Measurements from ENCODE around the gene MAP3K9. TPM values are rescaled to one million over a fixed set of nuclear protein-coding genes. Genes with fewer than 3 reads are reported as not detected.

MAP3K9 gene
- polyA plus RNA-seq, 1 donor from 2014 or later: 5.3 TPM

DNA sequence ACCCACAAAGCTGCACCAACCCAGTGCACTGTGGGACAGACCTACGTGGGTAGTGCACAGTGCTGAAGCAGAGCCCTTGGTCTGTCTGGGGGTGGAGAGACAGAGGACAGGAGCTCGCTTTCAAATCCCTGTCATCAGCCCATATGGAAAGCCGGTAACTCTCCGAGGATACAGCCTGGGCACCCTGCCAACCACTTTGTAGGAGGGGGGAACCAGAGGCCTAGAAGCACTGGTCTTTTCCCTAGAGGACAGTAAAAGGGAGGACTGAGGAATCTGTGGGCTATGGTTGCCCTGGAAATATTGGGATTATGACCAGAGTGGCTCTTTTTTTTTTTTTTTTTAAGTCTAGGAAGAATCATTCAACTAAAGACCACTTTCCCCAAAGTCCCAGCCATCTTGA, 74.3 kb downstream of the MAP3K9 start:
- no peak overlapping the region for H3K27ac Mint-ChIP-seq
- no peaks in the 10 kb centered on the region for H3K4me1 Mint-ChIP-seq
- H3K9me3 Mint-ChIP-seq: no peaks in the 10 kb centered on the region
- H3K27me3 Mint-ChIP-seq: no peaks in the 10 kb centered on the region
- no peak overlapping the region for H3K4me3 Mint-ChIP-seq
- peaks cover 12% of the 10 kb centered on the region for H3K36me3 Mint-ChIP-seq

DNA sequence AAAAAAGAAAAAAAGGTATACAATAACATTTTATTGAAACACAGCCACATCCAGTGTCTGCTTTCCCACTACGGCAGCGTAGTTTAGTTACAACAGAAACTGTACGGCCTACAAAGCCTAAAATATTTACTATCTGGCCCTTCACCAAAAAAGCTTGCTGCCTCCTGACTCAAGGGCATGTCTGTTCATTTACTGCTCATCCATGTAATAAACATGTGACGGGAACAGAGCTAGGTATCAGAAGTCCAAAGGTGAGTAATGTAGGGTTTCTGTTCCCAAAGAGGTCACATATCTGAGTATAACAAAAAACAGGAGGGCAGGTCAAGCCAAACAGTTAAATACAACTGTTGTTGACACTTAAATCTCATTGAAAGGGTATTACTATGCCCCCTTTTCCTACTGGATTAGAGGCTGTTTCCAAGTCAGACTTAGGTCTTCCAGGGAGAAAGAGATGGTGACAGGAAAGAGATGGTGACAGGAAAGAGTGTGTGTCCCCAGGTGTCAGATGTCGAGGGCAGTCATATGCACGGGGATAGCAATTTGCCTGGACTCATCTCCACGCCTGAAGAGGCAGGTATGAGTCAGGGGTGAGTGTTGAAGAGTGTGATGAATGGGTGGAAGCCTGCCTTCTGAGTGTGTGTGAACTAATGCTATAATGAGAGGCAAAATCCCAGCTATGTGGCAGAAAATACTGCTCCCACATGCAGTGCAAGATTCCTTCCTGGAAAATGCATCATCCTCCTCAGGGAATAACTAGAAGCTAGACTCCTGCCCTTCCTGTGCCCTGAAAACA, 77.7 kb downstream of the MAP3K9 start:
- Mint-ChIP-seq H3K9me3 (no peaks in the 10 kb centered on the region), H3K27me3 (no peaks in the 10 kb centered on the region), H3K36me3 (peaks cover 13% of the 10 kb centered on the region), H3K4me3 (no peak overlapping the region), H3K4me1 (peaks cover 6 to 10% (median 10%) of the 10 kb centered on the region in 3 donors), H3K27ac (no peak overlapping the region)

DNA sequence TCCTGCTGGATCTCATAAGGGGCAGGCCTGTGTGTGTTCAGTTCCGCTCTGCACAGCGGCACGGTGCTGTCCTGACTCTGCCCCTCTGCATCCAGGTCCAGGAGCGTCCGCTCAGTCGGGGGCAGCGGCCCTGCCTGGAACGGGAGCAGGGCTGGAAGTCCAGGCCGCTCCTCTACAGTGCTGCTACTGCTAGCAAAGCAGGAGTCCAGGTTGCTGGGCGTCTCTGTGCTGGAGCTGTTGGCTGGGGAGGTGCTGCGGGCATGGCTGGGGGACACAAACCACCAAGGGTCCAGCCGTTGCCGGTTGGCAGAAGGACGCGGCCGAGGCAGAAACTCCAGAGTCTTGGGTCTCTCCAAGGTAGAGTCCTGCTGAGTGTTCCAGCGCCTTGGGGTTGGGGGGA, 78.9 kb downstream of the MAP3K9 start:
- peaks cover 13% of the 10 kb centered on the region for H3K36me3 Mint-ChIP-seq

DNA sequence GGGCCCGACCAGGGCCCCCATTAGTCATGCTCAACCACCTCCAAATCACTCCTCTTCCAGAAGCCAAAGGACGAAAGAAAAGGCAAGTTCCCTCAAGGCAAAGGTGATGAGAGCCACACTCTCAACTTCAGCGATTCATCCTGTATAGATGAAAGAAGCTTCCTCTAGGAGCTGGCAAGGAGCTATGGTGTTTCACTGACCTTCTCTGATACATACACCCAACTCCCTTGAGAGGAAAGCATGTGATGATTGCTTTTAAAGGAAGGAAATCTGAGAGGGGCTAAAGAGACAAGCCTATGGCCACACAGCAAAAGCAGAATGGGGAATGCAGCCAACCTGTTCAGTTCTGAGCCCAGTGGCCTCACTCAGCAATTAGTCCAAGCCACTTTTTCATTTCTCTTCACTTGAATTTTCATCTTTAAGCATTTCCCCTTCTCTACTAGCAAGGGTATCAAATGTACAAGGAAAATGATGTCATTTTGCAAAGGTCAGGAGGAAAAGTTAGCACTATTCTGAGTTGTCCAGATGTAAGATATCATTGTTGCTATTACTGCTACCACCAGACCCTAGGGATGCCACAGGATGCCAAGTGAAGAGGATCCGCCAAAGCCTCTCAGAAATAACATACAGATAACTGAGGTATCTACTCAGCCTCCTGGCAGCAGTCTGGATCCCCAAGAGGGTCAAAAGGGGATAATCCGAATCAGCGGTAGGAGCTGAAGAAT, 82.5 kb downstream of the MAP3K9 start:
- H3K4me1 Mint-ChIP-seq: peaks cover 9 to 19% (median 14%) of the 10 kb centered on the region in 3 donors
- H3K27ac Mint-ChIP-seq: peak overlapping the region in 1 of 3 donors; percentile 26
- H3K36me3 Mint-ChIP-seq: peaks cover 5% of the 10 kb centered on the region
- H3K9me3 Mint-ChIP-seq: no peaks in the 10 kb centered on the region
- no peak overlapping the region for H3K4me3 Mint-ChIP-seq
- no peaks in the 10 kb centered on the region for H3K27me3 Mint-ChIP-seq

More for the DNA sequence above, 78.9 kb downstream of the MAP3K9 start:
- H3K27ac Mint-ChIP-seq: no peak overlapping the region
- H3K9me3 Mint-ChIP-seq: no peaks in the 10 kb centered on the region
- H3K27me3 Mint-ChIP-seq: no peaks in the 10 kb centered on the region
- no peak overlapping the region for H3K4me3 Mint-ChIP-seq
- H3K4me1 Mint-ChIP-seq: peaks cover 9 to 19% (median 14%) of the 10 kb centered on the region in 3 donors

DNA sequence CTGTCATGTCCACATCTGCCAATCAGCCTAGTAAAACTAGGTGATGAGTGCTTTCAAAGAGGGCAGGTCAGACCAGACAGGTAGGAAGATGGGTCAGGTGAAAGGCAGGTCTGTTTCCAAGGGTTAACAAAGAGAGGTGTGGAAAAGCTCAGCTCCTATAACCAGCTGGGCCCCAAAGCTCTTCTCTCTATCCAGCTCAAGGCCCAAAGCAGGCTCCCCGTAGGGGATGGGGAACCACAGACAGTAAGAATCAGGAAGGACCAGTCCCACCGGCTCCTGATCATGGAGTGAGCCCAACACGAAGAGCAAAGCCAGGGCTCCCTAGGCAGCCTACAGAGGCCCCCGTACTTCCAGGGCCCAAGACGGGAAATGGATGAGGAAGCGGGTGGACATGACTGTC, 84.4 kb downstream of the MAP3K9 start:
- Mint-ChIP-seq H3K27me3 (no peaks in the 10 kb centered on the region), H3K9me3 (no peaks in the 10 kb centered on the region), H3K27ac (no peak overlapping the region), H3K4me3 (no peak overlapping the region), H3K36me3 (peaks cover 1% of the 10 kb centered on the region), H3K4me1 (peaks cover 9 to 19% (median 14%) of the 10 kb centered on the region in 3 donors)

DNA sequence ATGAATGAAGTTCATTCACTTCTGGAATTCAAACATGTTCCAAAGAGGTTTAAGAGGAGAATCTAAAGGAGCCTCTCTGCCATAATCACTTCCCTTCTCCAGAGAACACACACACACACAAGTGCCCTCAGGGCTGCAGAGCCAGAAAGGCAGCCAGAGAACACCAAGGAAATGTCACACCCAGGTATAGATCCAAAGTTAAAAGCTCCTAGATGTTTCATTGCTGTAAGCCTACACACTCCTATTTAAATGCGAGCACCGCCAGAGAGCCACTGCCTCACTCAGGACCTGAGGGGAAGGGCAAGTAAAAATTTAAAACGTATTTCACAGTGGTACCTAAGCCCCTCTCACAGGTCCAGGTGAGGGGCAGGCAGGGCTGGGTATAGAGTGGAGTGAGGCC, 85.2 kb downstream of the MAP3K9 start:
- Mint-ChIP-seq H3K27me3 (no peaks in the 10 kb centered on the region), H3K9me3 (no peaks in the 10 kb centered on the region), H3K27ac (no peak overlapping the region), H3K36me3 (peaks cover under 1% of the 10 kb centered on the region), H3K4me3 (no peak overlapping the region), H3K4me1 (peaks cover 9 to 19% (median 14%) of the 10 kb centered on the region in 3 donors)

DNA sequence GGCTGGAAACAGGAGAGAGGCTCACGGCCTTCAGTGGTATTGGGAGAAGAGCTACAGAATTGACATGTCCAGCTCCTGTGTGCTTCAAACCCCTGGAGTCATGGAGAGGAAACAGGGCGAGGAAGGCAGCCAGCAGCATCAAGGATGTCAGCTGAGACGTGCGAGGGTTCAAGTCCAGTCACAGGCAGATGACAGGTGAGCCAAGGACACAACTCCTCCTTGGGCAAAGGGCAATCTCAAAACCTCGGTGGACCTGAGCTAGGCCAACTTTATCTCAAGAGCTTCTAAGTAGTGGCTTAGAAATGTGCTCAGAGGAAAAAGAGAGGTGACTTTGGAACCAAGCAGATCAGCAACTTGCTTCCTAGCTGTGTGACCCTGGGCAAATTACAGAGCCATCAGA, 86.0 kb downstream of the MAP3K9 start:
- no peaks in the 10 kb centered on the region for H3K9me3 Mint-ChIP-seq
- H3K27ac Mint-ChIP-seq: no peak overlapping the region
- H3K36me3 Mint-ChIP-seq: no peaks in the 10 kb centered on the region
- H3K4me3 Mint-ChIP-seq: no peak overlapping the region
- peaks cover 9 to 19% (median 14%) of the 10 kb centered on the region in 3 donors for H3K4me1 Mint-ChIP-seq
- no peaks in the 10 kb centered on the region for H3K27me3 Mint-ChIP-seq

DNA sequence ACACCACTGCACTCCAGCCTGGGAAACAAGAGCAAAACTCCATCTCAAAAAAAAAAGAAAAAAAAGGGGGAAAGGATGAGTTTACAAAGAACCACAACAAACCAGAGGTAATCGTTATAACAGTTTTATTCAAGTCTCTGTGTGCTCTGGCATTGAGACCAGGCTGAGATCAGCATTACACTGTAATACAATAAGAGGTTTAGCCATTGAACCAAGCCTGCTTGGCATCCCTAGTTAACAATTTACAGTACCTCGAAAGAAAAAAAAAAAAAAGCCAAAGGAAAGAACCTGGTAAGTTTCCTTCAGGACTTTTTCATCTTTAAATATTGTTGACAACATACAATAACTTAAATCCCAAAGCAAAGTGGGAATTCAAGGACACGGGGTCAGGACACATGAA, 86.9 kb downstream of the MAP3K9 start:
- H3K27me3 Mint-ChIP-seq: no peaks in the 10 kb centered on the region
- H3K36me3 Mint-ChIP-seq: peaks cover 2% of the 10 kb centered on the region
- no peak overlapping the region for H3K4me3 Mint-ChIP-seq
- H3K27ac Mint-ChIP-seq: no peak overlapping the region
- H3K9me3 Mint-ChIP-seq: no peaks in the 10 kb centered on the region
- peaks cover 9 to 15% (median 12%) of the 10 kb centered on the region in 3 donors for H3K4me1 Mint-ChIP-seq

DNA sequence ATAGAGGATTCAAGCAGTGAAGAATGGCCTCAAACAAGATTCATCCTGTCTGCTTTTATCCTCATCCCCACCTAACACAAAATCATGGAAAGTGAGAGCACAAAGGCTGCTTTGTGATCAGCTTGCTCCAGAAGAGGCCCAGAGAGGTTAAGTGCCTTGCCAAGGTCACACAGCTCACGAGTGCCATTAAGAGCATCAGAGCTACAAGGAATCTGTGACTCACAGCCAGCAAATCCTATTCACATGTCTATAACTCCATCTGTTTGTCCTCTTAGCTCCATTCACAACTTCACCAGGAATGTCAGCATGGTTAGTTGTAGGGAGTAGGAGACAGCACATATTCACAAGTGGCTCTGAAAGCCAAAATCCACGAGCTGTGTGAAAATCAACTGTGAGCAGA, 87.8 kb downstream of the MAP3K9 start:
- Mint-ChIP-seq H3K4me3 (no peak overlapping the region), H3K27me3 (no peaks in the 10 kb centered on the region), H3K9me3 (no peaks in the 10 kb centered on the region), H3K4me1 (peaks cover 2 to 8% (median 4%) of the 10 kb centered on the region in 3 donors), H3K36me3 (peaks cover 2% of the 10 kb centered on the region), H3K27ac (no peak overlapping the region)

DNA sequence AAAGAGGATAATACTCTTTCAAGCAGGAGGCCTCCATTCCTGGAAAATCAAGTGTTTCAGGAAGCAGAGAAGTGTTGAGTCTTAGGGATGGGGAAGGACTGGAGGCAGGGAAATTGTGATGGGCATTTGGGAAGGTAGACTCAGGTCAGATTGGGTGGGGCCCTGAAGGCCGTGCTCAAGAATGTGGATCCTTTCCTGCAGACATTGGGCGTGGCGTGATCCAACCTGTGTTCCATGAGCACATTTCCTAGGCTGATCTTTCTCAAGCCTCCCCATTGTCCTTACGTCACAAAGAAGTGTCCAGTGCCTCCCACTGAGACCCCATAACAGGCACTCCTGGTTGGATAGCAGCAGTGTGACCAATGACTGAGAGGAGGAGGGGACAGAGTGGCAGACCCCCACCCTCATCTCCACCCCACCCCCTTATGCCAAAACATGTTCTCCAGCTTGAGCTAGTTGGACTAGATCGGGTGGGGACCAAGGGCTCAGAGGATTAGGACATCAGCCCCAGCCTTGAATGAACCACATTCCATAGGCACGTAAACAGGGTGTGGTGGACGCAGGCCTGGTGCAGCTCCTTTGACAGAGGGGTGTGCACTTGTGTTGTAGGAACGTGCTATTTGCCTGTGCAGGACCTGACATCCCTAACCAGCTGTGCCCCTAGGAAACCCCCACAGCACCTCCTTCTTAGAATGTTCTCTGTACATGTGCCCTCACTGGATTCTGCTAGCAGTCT, 90.8 kb downstream of the MAP3K9 start:
- Mint-ChIP-seq H3K27me3 (no peaks in the 10 kb centered on the region), H3K27ac (peak overlapping the region in 1 of 3 donors; percentile 74), H3K4me3 (no peak overlapping the region)

DNA sequence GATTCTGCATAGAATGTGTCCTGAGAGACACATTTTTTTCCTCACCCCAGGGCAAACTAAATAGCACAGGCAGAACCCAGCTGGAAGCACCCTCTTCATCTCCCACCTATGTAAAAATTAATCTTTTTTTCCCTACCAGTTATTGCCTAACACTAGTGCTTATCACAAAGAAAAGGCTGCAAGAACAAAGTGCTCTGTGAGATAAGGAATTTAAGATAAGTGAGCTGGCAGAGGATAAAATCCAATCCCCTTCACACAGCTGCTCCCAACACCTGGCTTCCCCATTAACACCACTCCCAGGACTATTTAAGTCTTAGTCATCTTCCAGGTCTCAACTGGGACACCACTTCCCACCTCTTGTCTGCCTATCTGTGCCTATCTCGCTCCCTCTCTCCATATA, 92.4 kb downstream of the MAP3K9 start:
- peaks cover 4% of the 10 kb centered on the region for H3K36me3 Mint-ChIP-seq
- no peaks in the 10 kb centered on the region for H3K27me3 Mint-ChIP-seq
- no peak overlapping the region for H3K27ac Mint-ChIP-seq
- no peaks in the 10 kb centered on the region for H3K9me3 Mint-ChIP-seq
- H3K4me1 Mint-ChIP-seq: peaks cover 5 to 6% (median 5%) of the 10 kb centered on the region in 3 donors
- H3K4me3 Mint-ChIP-seq: no peak overlapping the region

More for the DNA sequence above, 90.8 kb downstream of the MAP3K9 start:
- H3K9me3 Mint-ChIP-seq: no peaks in the 10 kb centered on the region
- peaks cover 2 to 6% (median 3%) of the 10 kb centered on the region in 3 donors for H3K4me1 Mint-ChIP-seq
- peaks cover 4% of the 10 kb centered on the region for H3K36me3 Mint-ChIP-seq

DNA sequence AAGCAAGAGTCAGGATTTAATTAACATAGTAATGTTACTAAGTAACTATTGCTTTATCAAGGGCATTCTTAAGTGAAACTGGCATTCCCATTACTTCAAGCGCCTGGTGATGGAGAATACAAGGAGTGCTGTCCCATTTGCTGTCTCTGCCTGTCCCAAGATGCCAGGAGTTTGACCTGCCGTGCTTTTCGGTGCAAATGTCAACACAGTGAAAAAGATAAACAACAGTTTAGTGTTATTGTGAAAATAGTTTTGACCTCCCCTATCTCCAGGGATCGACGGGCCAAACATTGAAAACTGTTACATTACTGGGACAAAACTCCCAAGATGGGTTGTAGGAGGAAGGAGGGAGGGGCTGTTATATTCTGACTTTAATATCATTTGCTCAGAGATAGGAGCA, 92.8 kb downstream of the MAP3K9 start:
- Mint-ChIP-seq H3K36me3 (peaks cover 4% of the 10 kb centered on the region), H3K4me3 (no peak overlapping the region), H3K27ac (no peak overlapping the region)

DNA sequence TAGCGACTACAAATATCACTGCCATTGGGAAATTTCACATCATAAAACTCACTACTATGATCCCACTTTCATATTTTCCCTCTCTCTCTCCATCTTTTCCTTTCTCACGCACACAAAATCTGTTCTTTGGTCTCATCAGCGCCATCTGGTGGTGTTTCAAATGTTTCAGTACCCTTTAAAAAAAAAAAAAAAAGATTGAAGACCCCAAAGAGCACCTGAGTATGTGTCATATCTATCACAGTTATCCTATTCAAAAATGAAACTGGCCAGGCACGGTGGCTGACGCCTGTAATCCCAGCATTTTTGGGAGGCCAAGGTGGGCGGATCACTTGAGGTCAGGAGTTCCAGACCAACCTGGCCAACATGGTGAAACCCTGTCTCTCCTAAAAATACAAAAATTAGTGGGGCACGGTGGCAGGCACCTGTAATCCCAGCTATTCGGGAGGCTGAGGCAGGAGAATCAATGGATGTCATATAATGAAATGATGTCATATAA, 95.2 kb downstream of the MAP3K9 start:
- Mint-ChIP-seq H3K4me3 (peak overlapping the region in 1 of 4 donors; percentile 37), H3K27me3 (no peaks in the 10 kb centered on the region), H3K9me3 (no peaks in the 10 kb centered on the region), H3K4me1 (peaks cover 16 to 17% (median 16%) of the 10 kb centered on the region in 3 donors), H3K27ac (peak overlapping the region in 1 of 3 donors; percentile 21), H3K36me3 (peaks cover 4% of the 10 kb centered on the region)

More for the DNA sequence above, 92.8 kb downstream of the MAP3K9 start:
- no peaks in the 10 kb centered on the region for H3K27me3 Mint-ChIP-seq
- H3K4me1 Mint-ChIP-seq: peaks cover 6 to 8% (median 7%) of the 10 kb centered on the region in 3 donors
- H3K9me3 Mint-ChIP-seq: no peaks in the 10 kb centered on the region

DNA sequence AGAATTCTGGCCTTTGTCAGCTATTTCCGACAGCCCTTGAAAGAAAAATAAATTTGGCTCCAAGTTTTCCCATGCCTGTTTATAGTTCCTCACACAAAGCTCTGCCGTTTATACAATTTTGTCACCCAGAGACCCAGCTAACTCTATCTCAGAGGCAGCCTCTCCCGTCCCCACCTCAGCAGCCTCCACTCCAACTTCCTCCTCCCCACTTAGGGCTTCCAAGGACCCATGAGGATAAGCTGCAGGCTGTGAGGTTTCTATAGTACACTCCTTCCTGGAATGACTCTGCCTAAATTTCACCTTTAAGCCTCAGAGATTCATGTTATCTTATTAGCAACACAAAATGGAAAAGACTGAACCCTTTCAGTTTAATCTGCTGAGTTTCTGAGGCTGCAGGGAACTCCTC, 95.8 kb downstream of the MAP3K9 start:
- H3K36me3 Mint-ChIP-seq: peaks cover 4% of the 10 kb centered on the region
- H3K9me3 Mint-ChIP-seq: no peaks in the 10 kb centered on the region
- H3K27me3 Mint-ChIP-seq: no peaks in the 10 kb centered on the region
- H3K4me1 Mint-ChIP-seq: peaks cover 16 to 19% (median 17%) of the 10 kb centered on the region in 3 donors
- no peak overlapping the region for H3K27ac Mint-ChIP-seq
- H3K4me3 Mint-ChIP-seq: no peak overlapping the region

DNA sequence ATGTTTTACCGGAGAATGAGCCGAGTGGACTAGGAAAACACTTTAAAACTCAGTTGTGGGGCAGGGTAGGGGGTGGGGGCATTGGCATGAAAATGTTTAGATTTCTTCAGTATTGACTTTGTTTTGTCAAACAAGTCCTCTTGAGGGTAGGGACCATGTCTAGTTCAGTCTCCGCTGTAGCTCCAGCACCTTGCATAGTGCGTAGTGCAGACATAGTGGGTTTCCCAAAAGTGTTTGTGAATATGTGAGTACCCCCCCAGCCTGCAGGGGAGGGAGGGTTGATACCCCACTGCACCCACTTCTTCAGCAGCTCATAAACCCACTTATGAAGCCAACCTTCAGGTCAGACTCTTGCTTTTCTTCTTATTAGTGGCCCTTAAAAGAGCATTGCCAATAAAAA, 96.2 kb downstream of the MAP3K9 start:
- Mint-ChIP-seq H3K27me3 (no peaks in the 10 kb centered on the region), H3K4me3 (no peak overlapping the region), H3K4me1 (peaks cover 16 to 19% (median 17%) of the 10 kb centered on the region in 3 donors), H3K9me3 (no peaks in the 10 kb centered on the region), H3K36me3 (peaks cover 4% of the 10 kb centered on the region), H3K27ac (no peak overlapping the region)

Data from IgD-negative memory B cell (primary cell).